Neural crest cell (in vitro differentiated cells): Measurements from ENCODE around the gene IBA57. TPM values are rescaled to one million over a fixed set of nuclear protein-coding genes. Genes with fewer than 3 reads are reported as not detected.
"Not testable (repeated sequence)": the region's sequence is repeated elsewhere in the genome, so short reads cannot be mapped to it uniquely, and the experiment has no call there.

Source experiments
- DNase-seq: peaks from one replicate; pipeline ENCODE4 v3.0.0; 2021; ENCODE audit warnings: low read depth, mixed read lengths, low spot score
- H3K27ac Mint-ChIP-seq: one replicate; pipeline ENCODE4 v1.8.0; 2021; ENCODE audit warnings: mild to moderate bottlenecking, mixed read lengths; ENCODE audit not compliant: unreplicated experiment
- H3K27me3 Mint-ChIP-seq: 2 replicates; pipeline ENCODE4 v1.8.0; 2021; ENCODE audit warnings: low read depth, mild to moderate bottlenecking, mixed read lengths
- H3K36me3 Mint-ChIP-seq: 2 replicates; pipeline ENCODE4 v1.8.0; 2021; ENCODE audit warnings: low read depth, mild to moderate bottlenecking, mixed read lengths
- H3K4me1 Mint-ChIP-seq: 2 replicates; pipeline ENCODE4 v1.8.0; 2021; ENCODE audit warnings: mixed read lengths
- H3K4me3 Mint-ChIP-seq: one replicate; pipeline ENCODE4 v1.8.0; 2021; ENCODE audit warnings: mild to moderate bottlenecking, mixed read lengths
- H3K9me3 Mint-ChIP-seq: 2 replicates; pipeline ENCODE4 v1.8.0; 2021; ENCODE audit warnings: mixed read lengths
- CTCF ChIP-seq: fragments of 200-600 bp; sonication (generic); conservative IDR thresholded peaks from 2 replicates; pipeline ENCODE4 v1.5.0; 2021; ENCODE audit warnings: antibody characterized with exemption, mild to moderate bottlenecking
- total RNA-seq: library from RNA; stranded (reverse); gene quantifications from 2 replicates; pipeline ENCODE4 v1.2.1, GENCODE V29; 2021

The IBA57 gene
- total RNA-seq, 1 donor from 2014 or later: 10.4 TPM

GRCh38 chr1:228168563-228169270 is 3.1 kb downstream of the IBA57 start:
- H3K27me3 Mint-ChIP-seq: no peaks in the 10 kb centered on the region
- H3K27ac Mint-ChIP-seq: no peak overlapping the region
- no peaks in the 10 kb centered on the region for H3K9me3 Mint-ChIP-seq
- TF ChIP-seq CTCF: no peak
- no peaks in the 10 kb centered on the region for H3K36me3 Mint-ChIP-seq
- H3K4me1 Mint-ChIP-seq: peaks cover 24% of the 10 kb centered on the region
- no peak for DNase-seq
- H3K4me3 Mint-ChIP-seq: peak overlapping the region; percentile 77

GRCh38 chr1:228169345-228169744 is 3.7 kb downstream of the IBA57 start:
- H3K27me3 Mint-ChIP-seq: no peaks in the 10 kb centered on the region

GRCh38 chr1:228170666-228171065 is 5.1 kb downstream of the IBA57 start:
- Mint-ChIP-seq H3K27ac (peak overlapping the region; percentile 92), H3K4me3 (peak overlapping the region; percentile 38), H3K36me3 (no peaks in the 10 kb centered on the region), H3K4me1 (peaks cover 11% of the 10 kb centered on the region), H3K9me3 (no peaks in the 10 kb centered on the region), H3K27me3 (no peaks in the 10 kb centered on the region)
- no peak for DNase-seq
- no peak for TF ChIP-seq CTCF

More at GRCh38 chr1:228169345-228169744, 3.7 kb downstream of the IBA57 start:
- H3K4me1 Mint-ChIP-seq: peaks cover 21% of the 10 kb centered on the region
- no peak for DNase-seq
- H3K36me3 Mint-ChIP-seq: no peaks in the 10 kb centered on the region
- TF ChIP-seq CTCF: no peak
- H3K4me3 Mint-ChIP-seq: peak overlapping the region; percentile 57
- H3K27ac Mint-ChIP-seq: no peak overlapping the region
- no peaks in the 10 kb centered on the region for H3K9me3 Mint-ChIP-seq

GRCh38 chr1:228171221-228171891 is 5.8 kb downstream of the IBA57 start:
- peak overlapping the region; percentile 86 for H3K27ac Mint-ChIP-seq
- no peaks in the 10 kb centered on the region for H3K27me3 Mint-ChIP-seq
- H3K4me1 Mint-ChIP-seq: peaks cover 11% of the 10 kb centered on the region
- H3K9me3 Mint-ChIP-seq: no peaks in the 10 kb centered on the region
- no peak overlapping the region for H3K4me3 Mint-ChIP-seq
- H3K36me3 Mint-ChIP-seq: no peaks in the 10 kb centered on the region
- TF ChIP-seq CTCF: no peak
- DNase-seq: no peak

- no peaks in the 10 kb centered on the region for H3K27me3 Mint-ChIP-seq
- peaks cover 1% of the 10 kb centered on the region for H3K4me1 Mint-ChIP-seq
- no peaks in the 10 kb centered on the region for H3K36me3 Mint-ChIP-seq
- no peak overlapping the region for H3K4me3 Mint-ChIP-seq
- H3K9me3 Mint-ChIP-seq: no peaks in the 10 kb centered on the region
- DNase-seq: no peak
- H3K27ac Mint-ChIP-seq: no peak overlapping the region
- TF ChIP-seq CTCF: no peak
Measured at GRCh38 chr1:228172591-228173527, 7.3 kb downstream of the IBA57 start.

- not testable (repeated sequence) for H3K27me3 Mint-ChIP-seq, H3K36me3 Mint-ChIP-seq, H3K4me3 Mint-ChIP-seq, H3K27ac Mint-ChIP-seq, H3K4me1 Mint-ChIP-seq, H3K9me3 Mint-ChIP-seq, DNase-seq
Measured at GRCh38 chr1:228173528-228174481, 8.2 kb downstream of the IBA57 start.
